Measurements from ENCODE around the gene TUG1. TPM values are rescaled to one million over a fixed set of nuclear protein-coding genes. Genes with fewer than 3 reads are reported as not detected.

TUG1 gene
- total and polyA plus RNA-seq, 10 of the 15 experiments (the other 5 are each of a cell fraction or from before 2014, with no cell fraction given), result 19.3 to 116 (median 54.9) TPM

DNA sequence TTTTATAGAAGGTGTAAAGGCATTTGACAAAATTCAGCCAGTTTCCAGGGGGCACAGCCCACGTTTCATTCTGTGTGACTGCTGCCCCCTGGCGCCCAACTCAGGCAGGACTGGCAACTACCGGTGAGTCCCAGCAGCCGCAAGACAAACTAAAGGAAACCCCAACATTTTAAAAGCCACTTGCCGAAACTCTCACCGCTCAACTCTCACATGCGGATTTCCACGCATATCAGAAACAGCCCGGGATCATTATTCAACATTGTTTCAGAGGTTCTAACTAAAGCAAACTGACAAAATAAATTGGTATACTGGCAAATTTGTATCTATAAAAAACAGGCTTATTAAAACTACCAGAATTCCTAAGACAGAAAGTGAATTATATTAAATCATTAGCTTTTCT is 48.7 kb upstream of the TUG1 start (continued):
- TF ChIP-seq SMC3 (IDR thresholded peaks at IDR 0.05; ENCODE audit: borderline replicate concordance, low read length) (peak; percentile 82; the same call in 1 of the 2 replicates), ZNF207 (IDR thresholded peaks at IDR 0.05; ENCODE audit: borderline replicate concordance) (no peak), POLR2A (IDR thresholded peaks at IDR 0.05; ENCODE audit: low read depth, low read length) (no peak), ZSCAN29 (IDR thresholded peaks at IDR 0.05) (no peak), RAD21 (IDR thresholded peaks at IDR 0.05; ENCODE audit: insufficient read depth, low read depth, low read length) (peak; percentile 64), NBN (IDR thresholded peaks at IDR 0.05) (no peak), NFIC (IDR thresholded peaks at IDR 0.05; ENCODE audit: low read depth, low read length) (no peak), SIN3A (IDR thresholded peaks at IDR 0.05; ENCODE audit: low read depth, low read length) (no peak), GATAD2B (conservative IDR thresholded peaks at IDR 0.05; ENCODE audit: low read depth) (no peak), ZNF384 (IDR thresholded peaks at IDR 0.05; ENCODE audit: borderline replicate concordance, low read depth, low read length) (0 out of 2 replicates have a peak, but pooled peaks have one; percentile 32), YY1 (IDR thresholded peaks at IDR 0.05; ENCODE audit: low read depth, low read length) (peak; percentile 25; the same call in 1 of the 2 replicates), MYC (IDR thresholded peaks at IDR 0.05; ENCODE audit: insufficient read depth, insufficient read length, insufficient replicate concordance, low read length, severe bottlenecking) (no peak), BHLHE40 (IDR thresholded peaks at IDR 0.05; ENCODE audit: borderline replicate concordance in 1 of 2, low read depth in 2 of 2, low read length in 1 of 2) (peak in 1 of 2 experiments; percentile 52; a peak in 1 of 4 replicates), RELA (IDR thresholded peaks at IDR 0.05; ENCODE audit: borderline replicate concordance, partially characterized antibody) (no peak), ASH2L (IDR thresholded peaks at IDR 0.05; ENCODE audit: borderline replicate concordance, low read depth) (no peak), CHD2 (IDR thresholded peaks at IDR 0.05; ENCODE audit: borderline replicate concordance, low read depth, low read length) (no peak)
- TF ChIP-seq, protein P1, sequence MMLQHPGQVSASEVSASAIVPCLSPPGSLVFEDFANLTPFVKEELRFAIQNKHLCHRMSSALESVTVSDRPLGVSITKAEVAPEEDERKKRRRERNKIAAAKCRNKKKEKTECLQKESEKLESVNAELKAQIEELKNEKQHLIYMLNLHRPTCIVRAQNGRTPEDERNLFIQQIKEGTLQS (IDR thresholded peaks at IDR 0.05; ENCODE audit: borderline replicate concordance, extremely low read depth, low read depth, low read length), result no peak
- TF ChIP-seq, protein P2, sequence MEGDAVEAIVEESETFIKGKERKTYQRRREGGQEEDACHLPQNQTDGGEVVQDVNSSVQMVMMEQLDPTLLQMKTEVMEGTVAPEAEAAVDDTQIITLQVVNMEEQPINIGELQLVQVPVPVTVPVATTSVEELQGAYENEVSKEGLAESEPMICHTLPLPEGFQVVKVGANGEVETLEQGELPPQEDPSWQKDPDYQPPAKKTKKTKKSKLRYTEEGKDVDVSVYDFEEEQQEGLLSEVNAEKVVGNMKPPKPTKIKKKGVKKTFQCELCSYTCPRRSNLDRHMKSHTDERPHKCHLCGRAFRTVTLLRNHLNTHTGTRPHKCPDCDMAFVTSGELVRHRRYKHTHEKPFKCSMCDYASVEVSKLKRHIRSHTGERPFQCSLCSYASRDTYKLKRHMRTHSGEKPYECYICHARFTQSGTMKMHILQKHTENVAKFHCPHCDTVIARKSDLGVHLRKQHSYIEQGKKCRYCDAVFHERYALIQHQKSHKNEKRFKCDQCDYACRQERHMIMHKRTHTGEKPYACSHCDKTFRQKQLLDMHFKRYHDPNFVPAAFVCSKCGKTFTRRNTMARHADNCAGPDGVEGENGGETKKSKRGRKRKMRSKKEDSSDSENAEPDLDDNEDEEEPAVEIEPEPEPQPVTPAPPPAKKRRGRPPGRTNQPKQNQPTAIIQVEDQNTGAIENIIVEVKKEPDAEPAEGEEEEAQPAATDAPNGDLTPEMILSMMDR (IDR thresholded peaks at IDR 0.05 in 2 of 3, conservative IDR thresholded peaks at IDR 0.05 in 1 of 3; ENCODE audit: control insufficient read depth in 2 of 3, extremely low read depth in 1 of 3, insufficient read depth in 1 of 3, low read depth in 3 of 3, low read length in 3 of 3), result peak; percentile 85 to 87 (median 86)
- TF ChIP-seq, protein P3, sequence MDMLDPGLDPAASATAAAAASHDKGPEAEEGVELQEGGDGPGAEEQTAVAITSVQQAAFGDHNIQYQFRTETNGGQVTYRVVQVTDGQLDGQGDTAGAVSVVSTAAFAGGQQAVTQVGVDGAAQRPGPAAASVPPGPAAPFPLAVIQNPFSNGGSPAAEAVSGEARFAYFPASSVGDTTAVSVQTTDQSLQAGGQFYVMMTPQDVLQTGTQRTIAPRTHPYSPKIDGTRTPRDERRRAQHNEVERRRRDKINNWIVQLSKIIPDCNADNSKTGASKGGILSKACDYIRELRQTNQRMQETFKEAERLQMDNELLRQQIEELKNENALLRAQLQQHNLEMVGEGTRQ (IDR thresholded peaks at IDR 0.05; ENCODE audit: borderline replicate concordance, low read depth, low read length), result no peak
